ENCODE measurements around the gene B3GNT2. TPM values are rescaled to one million over a fixed set of nuclear protein-coding genes. Genes with fewer than 3 reads are reported as not detected.
"Not testable (repeated sequence)": the region's sequence is repeated elsewhere in the genome, so short reads cannot be mapped to it uniquely, and the experiment has no call there.

B3GNT2 gene
- total RNA-seq, 1 donor from 2014 or later, result 46.6 TPM

DNA sequence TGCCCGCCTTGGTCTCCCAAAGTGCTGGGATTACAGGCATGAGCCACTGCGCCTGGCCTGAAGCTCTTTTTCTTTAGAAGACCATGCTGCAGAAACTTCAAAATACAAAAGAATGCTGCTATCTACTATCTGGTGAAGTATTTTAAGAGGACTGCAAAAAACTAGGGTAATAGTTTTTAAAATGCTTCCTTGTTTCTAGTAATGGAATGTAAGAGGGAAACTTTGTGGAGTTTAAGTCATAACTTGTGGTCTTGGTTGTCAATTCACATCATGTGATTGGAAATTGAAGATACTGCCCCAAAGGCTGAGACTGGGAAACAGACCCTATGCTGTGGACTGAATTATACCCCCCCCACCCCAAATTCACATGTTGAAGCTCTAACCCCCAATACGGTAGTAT is 68.3 kb downstream of the B3GNT2 start:
- no peaks in the 10 kb centered on the region for H3K27me3 ChIP-seq (ENCODE audit: control insufficient read depth, insufficient read depth, low read length)
- TF ChIP-seq, protein P1, sequence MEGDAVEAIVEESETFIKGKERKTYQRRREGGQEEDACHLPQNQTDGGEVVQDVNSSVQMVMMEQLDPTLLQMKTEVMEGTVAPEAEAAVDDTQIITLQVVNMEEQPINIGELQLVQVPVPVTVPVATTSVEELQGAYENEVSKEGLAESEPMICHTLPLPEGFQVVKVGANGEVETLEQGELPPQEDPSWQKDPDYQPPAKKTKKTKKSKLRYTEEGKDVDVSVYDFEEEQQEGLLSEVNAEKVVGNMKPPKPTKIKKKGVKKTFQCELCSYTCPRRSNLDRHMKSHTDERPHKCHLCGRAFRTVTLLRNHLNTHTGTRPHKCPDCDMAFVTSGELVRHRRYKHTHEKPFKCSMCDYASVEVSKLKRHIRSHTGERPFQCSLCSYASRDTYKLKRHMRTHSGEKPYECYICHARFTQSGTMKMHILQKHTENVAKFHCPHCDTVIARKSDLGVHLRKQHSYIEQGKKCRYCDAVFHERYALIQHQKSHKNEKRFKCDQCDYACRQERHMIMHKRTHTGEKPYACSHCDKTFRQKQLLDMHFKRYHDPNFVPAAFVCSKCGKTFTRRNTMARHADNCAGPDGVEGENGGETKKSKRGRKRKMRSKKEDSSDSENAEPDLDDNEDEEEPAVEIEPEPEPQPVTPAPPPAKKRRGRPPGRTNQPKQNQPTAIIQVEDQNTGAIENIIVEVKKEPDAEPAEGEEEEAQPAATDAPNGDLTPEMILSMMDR (IDR thresholded peaks at IDR 0.05; ENCODE audit: insufficient read depth, low read length, severe bottlenecking), result no peak
- H3K36me3 ChIP-seq (ENCODE audit: control insufficient read depth, insufficient read depth, low read length), result no peaks in the 10 kb centered on the region
- no peak overlapping the region for H3K4me3 ChIP-seq (ENCODE audit: low read depth, low read length)
- FAIRE-seq (no peak), DNase-seq (ENCODE audit: low read depth) (no peak)

DNA sequence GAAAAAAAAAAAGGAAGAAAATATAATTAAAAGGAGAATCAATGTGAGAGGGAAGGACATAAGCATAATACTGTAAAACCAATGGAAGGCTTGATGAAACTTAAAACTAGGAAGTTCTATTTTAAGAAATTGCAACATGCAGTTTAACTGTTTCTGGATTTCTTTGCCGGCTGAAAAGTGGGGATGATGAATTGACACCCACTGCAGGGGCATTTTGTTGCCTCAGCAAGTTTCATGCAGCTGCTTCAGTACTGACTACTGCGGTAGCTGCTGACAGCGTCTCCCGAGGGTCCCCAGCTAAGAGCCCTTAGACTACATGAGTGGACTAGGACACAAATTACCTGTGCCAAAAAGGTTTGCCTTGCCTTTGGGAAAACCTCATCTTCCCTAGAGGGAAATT is 69.2 kb downstream of the B3GNT2 start:
- DNase-seq (ENCODE audit: low read depth), result no peak
- no peak overlapping the region for H3K4me3 ChIP-seq (ENCODE audit: low read depth, low read length)
- no peak for FAIRE-seq
- no peaks in the 10 kb centered on the region for H3K27me3 ChIP-seq (ENCODE audit: control insufficient read depth, insufficient read depth, low read length)
- no peaks in the 10 kb centered on the region for H3K36me3 ChIP-seq (ENCODE audit: control insufficient read depth, insufficient read depth, low read length)
- TF ChIP-seq, protein P1 (IDR thresholded peaks at IDR 0.05; ENCODE audit: insufficient read depth, low read length, severe bottlenecking), result no peak

DNA sequence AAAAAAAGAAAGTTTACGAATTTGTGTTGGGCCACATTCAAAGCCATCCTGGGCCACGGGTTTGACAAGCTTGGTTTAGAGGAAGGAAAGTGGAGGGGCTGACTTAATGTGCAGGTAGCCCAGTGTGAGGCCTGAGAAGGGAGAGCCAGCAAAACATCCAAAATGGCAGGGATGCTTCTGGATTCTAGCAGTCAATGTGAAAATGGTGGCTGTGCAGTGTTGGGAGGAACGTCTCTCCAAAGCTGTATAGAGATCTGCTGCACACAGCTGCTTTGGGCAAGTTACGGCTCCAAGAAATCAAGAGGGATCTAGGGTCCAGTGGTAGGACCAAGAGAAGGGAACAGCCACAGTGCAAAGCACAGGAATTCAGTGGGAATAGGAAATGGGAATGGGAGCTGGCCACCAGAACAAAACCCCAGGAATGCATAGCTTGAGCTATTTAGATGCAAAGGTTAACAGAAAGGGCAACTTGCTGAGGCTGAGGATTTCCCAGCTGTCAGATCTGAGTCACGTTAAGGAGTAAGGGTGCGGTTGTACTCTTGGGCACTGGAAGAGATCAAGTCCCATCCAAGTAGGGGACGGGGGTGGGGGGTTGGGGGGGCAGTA is 70.6 kb downstream of the B3GNT2 start:
- no peaks in the 10 kb centered on the region for H3K36me3 ChIP-seq (ENCODE audit: control insufficient read depth, insufficient read depth, low read length)
- H3K27me3 ChIP-seq (ENCODE audit: control insufficient read depth, insufficient read depth, low read length), result no peaks in the 10 kb centered on the region
- TF ChIP-seq, protein P1 (IDR thresholded peaks at IDR 0.05; ENCODE audit: insufficient read depth, low read length, severe bottlenecking), result no peak
- no peak overlapping the region for H3K4me3 ChIP-seq (ENCODE audit: low read depth, low read length)
- DNase-seq (ENCODE audit: low read depth) (no peak), FAIRE-seq (no peak)

DNA sequence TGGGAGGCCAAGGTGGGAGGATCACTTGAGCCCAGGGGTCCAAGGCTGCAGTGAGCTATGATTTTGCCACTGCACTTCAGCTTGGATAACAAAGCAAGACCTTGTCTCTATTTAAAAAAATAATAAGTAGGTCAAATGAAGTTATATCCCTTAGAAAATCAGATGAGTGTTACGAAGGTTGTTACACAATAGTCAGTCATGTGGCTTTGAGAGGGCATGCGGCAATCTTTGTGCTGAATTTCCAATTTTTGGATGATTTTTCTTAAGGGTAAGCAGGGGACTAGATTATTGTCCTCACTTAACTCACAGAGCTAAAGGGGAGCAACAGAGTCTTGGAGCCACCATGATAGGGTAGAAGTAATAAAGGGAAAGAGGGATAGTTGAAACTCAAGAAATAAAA is 71.8 kb downstream of the B3GNT2 start:
- TF ChIP-seq, protein P1 (IDR thresholded peaks at IDR 0.05; ENCODE audit: insufficient read depth, low read length, severe bottlenecking), result no peak
- Histone ChIP-seq H3K27me3 (ENCODE audit: control insufficient read depth, insufficient read depth, low read length) (no peaks in the 10 kb centered on the region), H3K4me3 (ENCODE audit: low read depth, low read length) (no peak overlapping the region), H3K36me3 (ENCODE audit: control insufficient read depth, insufficient read depth, low read length) (no peaks in the 10 kb centered on the region)
- no peak for FAIRE-seq
- DNase-seq (ENCODE audit: low read depth), result no peak

DNA sequence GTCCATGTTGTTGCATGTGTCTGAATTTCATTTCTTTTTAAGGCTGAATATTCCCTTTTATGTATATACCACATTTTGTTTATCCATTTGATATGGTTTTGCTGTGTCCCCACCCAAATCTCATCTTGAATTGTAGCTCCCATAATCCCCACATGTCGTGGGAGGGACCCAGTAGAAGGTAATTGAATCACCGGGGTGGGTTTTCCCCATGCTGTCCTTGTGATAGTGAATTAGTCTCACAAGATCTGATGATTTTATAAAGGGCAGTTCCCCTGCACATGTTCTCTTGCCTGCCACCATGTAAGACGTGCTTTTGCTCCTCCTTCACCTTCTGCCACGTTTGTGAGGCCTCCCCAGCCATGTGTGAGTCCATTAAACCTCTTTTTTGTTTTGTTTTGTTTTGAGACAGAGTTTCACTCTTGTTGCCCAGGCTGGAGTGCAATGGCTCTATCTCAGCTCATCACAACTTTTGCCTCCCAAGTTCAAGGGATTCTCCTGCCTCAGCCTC is 72.8 kb downstream of the B3GNT2 start:
- DNase-seq (ENCODE audit: low read depth); FAIRE-seq; H3K27me3 ChIP-seq (ENCODE audit: control insufficient read depth, insufficient read depth, low read length); H3K36me3 ChIP-seq (ENCODE audit: control insufficient read depth, insufficient read depth, low read length); H3K4me3 ChIP-seq (ENCODE audit: low read depth, low read length): not testable (repeated sequence)

DNA sequence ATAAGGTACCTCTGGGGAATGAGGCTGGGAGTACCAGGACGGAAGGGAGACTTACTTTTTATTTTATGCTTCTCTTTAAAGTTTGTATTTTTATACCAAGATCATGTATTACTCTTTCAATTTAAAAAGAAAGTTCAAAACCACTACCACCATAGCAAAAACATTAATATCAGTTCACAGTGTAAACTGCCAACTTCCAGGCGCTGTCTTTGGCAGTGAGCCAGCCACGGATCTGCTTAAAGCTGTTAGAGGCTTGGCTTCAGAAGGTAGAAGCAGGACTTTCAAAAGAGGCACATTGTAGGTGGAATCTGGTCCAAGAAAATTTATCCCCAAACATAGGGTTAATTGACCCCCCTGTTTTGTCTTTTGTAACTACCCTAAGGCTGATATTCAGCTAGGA is 74.8 kb downstream of the B3GNT2 start:
- Histone ChIP-seq H3K36me3 (ENCODE audit: control insufficient read depth, insufficient read depth, low read length) (no peaks in the 10 kb centered on the region), H3K4me3 (ENCODE audit: low read depth, low read length) (no peak overlapping the region), H3K27me3 (ENCODE audit: control insufficient read depth, insufficient read depth, low read length) (no peaks in the 10 kb centered on the region)
- DNase-seq (ENCODE audit: low read depth) (no peak), FAIRE-seq (no peak)
- TF ChIP-seq, protein P1 (IDR thresholded peaks at IDR 0.05; ENCODE audit: insufficient read depth, low read length, severe bottlenecking), result no peak
